PC-9 (cell line): ENCODE data around the gene STOX2. TPM values are rescaled to one million over a fixed set of nuclear protein-coding genes. Genes with fewer than 3 reads are reported as not detected.

Experiments
- BruUV-seq: library from RNA; stranded (reverse); fragments of 400-500 nt; replicated peaks from 2 replicates; lab custom pipeline; 2021; lab: Mats Ljungman, UMichigan
- CTCF ChIA-PET: fragments of 300-600 bp; sonication (Branson Sonifier 250); formaldehyde crosslinking; loops from one replicate; lab custom pipeline; 2022; ENCODE audit warnings: antibody characterized with exemption; lab: Charles Lee
- POLR2A ChIA-PET: fragments of 300-600 bp; sonication (Branson Sonifier 250); formaldehyde crosslinking; loops from one replicate; lab custom pipeline; 2022; ENCODE audit warnings: antibody characterized with exemption; ENCODE audit not compliant: unreplicated experiment; lab: Charles Lee
- DNase-seq, 2 experiments: peaks; one replicate each; pipeline versions ENCODE4 v3.0.0 to v3.0.0-alpha.2; 2015 to 2022; ENCODE audit warnings: mixed read lengths in 1 of 2
- H2AFZ ChIP-seq: fragments of 200-600 bp; sonication (generic); 2 replicates; pipeline ENCODE4 v1.8.1; 2017; ENCODE audit warnings: antibody characterized with exemption
- H3F3A ChIP-seq: fragments of 200-600 bp; sonication (generic); 2 replicates; pipeline ENCODE4 v1.8.1; 2017; ENCODE audit warnings: antibody characterized with exemption, mild to moderate bottlenecking, low read depth; ENCODE audit not compliant: insufficient read depth
- H3K27ac ChIP-seq: fragments of 200-600 bp; sonication (generic); 2 replicates; pipeline ENCODE4 v1.6.1; 2016; ENCODE audit warnings: mixed run types
- H3K27me3 ChIP-seq: fragments of 200-600 bp; sonication (generic); 2 replicates; pipeline ENCODE4 v1.6.1; 2016; ENCODE audit warnings: low read depth, mixed run types; ENCODE audit not compliant: insufficient read depth
- H3K36me3 ChIP-seq: fragments of 200-600 bp; sonication (generic); 2 replicates; pipeline ENCODE4 v1.6.1; 2016; ENCODE audit warnings: low read depth, mixed run types
- H3K4me1 ChIP-seq: fragments of 200-600 bp; sonication (generic); replicated peaks from 2 replicates; pipeline ENCODE4 v1.6.1; 2016; ENCODE audit warnings: mixed run types; ENCODE audit not compliant: insufficient read depth
- H3K4me2 ChIP-seq: fragments of 200-600 bp; sonication (generic); 2 replicates; pipeline ENCODE4 v1.6.1; 2017; ENCODE audit warnings: mixed run types
- H3K4me3 ChIP-seq: fragments of 200-600 bp; sonication (generic); 2 replicates; pipeline ENCODE4 v1.6.1; 2016; ENCODE audit warnings: mixed run types
- H3K79me2 ChIP-seq: fragments of 200-600 bp; sonication (generic); 2 replicates; pipeline ENCODE4 v1.6.1; 2017; ENCODE audit warnings: low read depth, mixed run types
- H3K9me2 ChIP-seq: fragments of 200-600 bp; sonication (generic); 2 replicates; pipeline ENCODE4 v1.8.1; 2017; ENCODE audit warnings: mild to moderate bottlenecking; ENCODE audit not compliant: insufficient read depth
- H3K9me3 ChIP-seq: fragments of 200-600 bp; sonication (generic); 2 replicates; pipeline ENCODE4 v1.8.1; 2016; ENCODE audit warnings: low read depth; ENCODE audit not compliant: insufficient read depth
- H4K20me1 ChIP-seq: fragments of 200-600 bp; sonication (generic); 2 replicates; pipeline ENCODE4 v1.8.1; 2017; ENCODE audit not compliant: insufficient read depth
- CTCF ChIP-seq: fragments of 200-600 bp; sonication (generic); conservative IDR thresholded peaks from 2 replicates; pipeline ENCODE4 v1.6.1; 2017; ENCODE audit warnings: mixed run types, antibody characterized with exemption, mild to moderate bottlenecking, moderate library complexity
- EZH2 ChIP-seq: fragments of 200-600 bp; sonication (generic); IDR thresholded peaks from 2 replicates; pipeline ENCODE4 v1.8.0; 2017; ENCODE audit warnings: antibody characterized with exemption, low read depth
- intact Hi-C: fragments of 100-400 bp; cut with micrococcal nuclease; formaldehyde crosslinking; loops from one replicate; pipeline ENCODE4 v1.10.0; 2022; ENCODE audit not compliant: unreplicated experiment
- total RNA-seq: library from RNA; stranded (reverse); gene quantifications from 2 replicates; pipeline ENCODE4 v1.2.3, GENCODE V29; 2021

Gene STOX2
- total RNA-seq, 1 experiment from 2014 or later: 4.5 TPM

GRCh38 chr4:184066584-184067300, 161.6 kb downstream of the STOX2 start:
- no TSS peak for BruUV-seq
- Histone ChIP-seq H3K4me3 (no peak overlapping the region), H3K36me3 (no peaks in the 10 kb centered on the region), H3K9me3 (no peaks in the 10 kb centered on the region), H3K27ac (no peak overlapping the region), H3K4me2 (no peak overlapping the region), H3K27me3 (peaks cover 32% of the 10 kb centered on the region), H3F3A (no peaks in the 10 kb centered on the region), H3K4me1 (no peaks in the 10 kb centered on the region), H2AFZ (no peak overlapping the region), H3K79me2 (no peaks in the 10 kb centered on the region), H3K9me2 (no peaks in the 10 kb centered on the region), H4K20me1 (no peaks in the 10 kb centered on the region)
- POLR2A ChIA-PET: interaction anchor here (0.6 kb wide), 1 partner anchor 141 kb away, joined by 3 read pairs; no protein-coding TSS in a partner anchor
- no peak for DNase-seq
- intact Hi-C loops: no loop called here
- no peak for TF ChIP-seq CTCF
- no peak for TF ChIP-seq EZH2
- CTCF ChIA-PET: no interaction called here

GRCh38 chr4:184067931-184068554, 162.9 kb downstream of the STOX2 start:
- Histone ChIP-seq H3K4me1 (no peaks in the 10 kb centered on the region), H4K20me1 (no peaks in the 10 kb centered on the region), H2AFZ (no peak overlapping the region), H3K79me2 (no peaks in the 10 kb centered on the region), H3K27me3 (peaks cover 32% of the 10 kb centered on the region), H3F3A (no peaks in the 10 kb centered on the region), H3K4me3 (no peak overlapping the region), H3K36me3 (no peaks in the 10 kb centered on the region), H3K9me3 (no peaks in the 10 kb centered on the region), H3K27ac (no peak overlapping the region), H3K4me2 (no peak overlapping the region), H3K9me2 (no peaks in the 10 kb centered on the region)
- no peak for DNase-seq
- ChIA-PET POLR2A (no interaction called here), CTCF (no interaction called here)
- intact Hi-C loops: no loop called here
- no TSS peak for BruUV-seq
- TF ChIP-seq EZH2 (no peak), CTCF (no peak)

Other genes starting within 250 kb of the STOX2 start
- 16.8 and 21.5 TPM in 2 replicates for gene RWDD4, start 246.1 kb upstream of the STOX2 start, total RNA-seq
- 29.0 and 31.7 TPM in 2 replicates for gene TRAPPC11, start 246.0 kb upstream of the STOX2 start, total RNA-seq